Putamen (tissue), 1 donor: ENCODE data around the gene MAP1LC3A.
A peak's percentile ranks its signal among the peaks of the same experiment; 100 is the strongest.

Source experiments
- DNase-seq: peaks from one replicate; pipeline ENCODE4 v3.0.0-alpha.2; 2016; ENCODE audit warnings: low spot score

The MAP1LC3A gene

GRCh38 chr20:34577061-34577460, 18.5 kb downstream of the MAP1LC3A start:
- DNase-seq, result no peak

- no peak for DNase-seq
Measured at GRCh38 chr20:34578025-34578424, 19.5 kb downstream of the MAP1LC3A start.

- DNase-seq, result no peak
Measured at GRCh38 chr20:34578521-34578920, 20.0 kb downstream of the MAP1LC3A start.

GRCh38 chr20:34579191-34579978, 20.9 kb downstream of the MAP1LC3A start:
- DNase-seq, result peak; percentile 85

GRCh38 chr20:34579979-34580940, 21.7 kb downstream of the MAP1LC3A start:
- no peak for DNase-seq

- DNase-seq, result peak; percentile 71
Measured at GRCh38 chr20:34581341-34582184, 23.0 kb downstream of the MAP1LC3A start.

- DNase-seq, result no peak
Measured at GRCh38 chr20:34582221-34582620, 23.7 kb downstream of the MAP1LC3A start.

- DNase-seq, result no peak
Measured at GRCh38 chr20:34582911-34583310, 24.4 kb downstream of the MAP1LC3A start.

- no peak for DNase-seq
Measured at GRCh38 chr20:34583544-34583943, 25.0 kb downstream of the MAP1LC3A start.

GRCh38 chr20:34585019-34585418, 26.5 kb downstream of the MAP1LC3A start:
- DNase-seq, result no peak

- no peak for DNase-seq
Measured at GRCh38 chr20:34586488-34587163, 28.1 kb downstream of the MAP1LC3A start.

- DNase-seq, result no peak
Measured at GRCh38 chr20:34595377-34596184, 37.1 kb downstream of the MAP1LC3A start.

GRCh38 chr20:34600892-34601653, 42.6 kb downstream of the MAP1LC3A start:
- no peak for DNase-seq

GRCh38 chr20:34604980-34605788, 46.7 kb downstream of the MAP1LC3A start:
- DNase-seq, result no peak

GRCh38 chr20:34607066-34607465, 48.5 kb downstream of the MAP1LC3A start:
- no peak for DNase-seq
